GM23248 (cell line): ENCODE results near the gene SLC22A9. TPM values are rescaled to one million over a fixed set of nuclear protein-coding genes. Genes with fewer than 3 reads are reported as not detected.

Experiments used
- DNase-seq: peaks from one replicate; pipeline ENCODE4 v3.0.0-alpha.2; 2015
- H2AFZ ChIP-seq: fragments of 200-600 bp; sonication (generic); 2 replicates; pipeline ENCODE4 v1.6.1; 2016; ENCODE audit warnings: antibody characterized with exemption
- H3F3A ChIP-seq: fragments of 200-600 bp; sonication (generic); 2 replicates; pipeline ENCODE4 v1.6.1; 2016; ENCODE audit warnings: mild to moderate bottlenecking, antibody characterized with exemption, mixed run types; ENCODE audit not compliant: insufficient read depth
- H3K27ac ChIP-seq: fragments of 200-600 bp; sonication (generic); 2 replicates; pipeline ENCODE4 v1.5.1; 2016; ENCODE audit warnings: mild to moderate bottlenecking
- H3K27me3 ChIP-seq: fragments of 200-600 bp; sonication (generic); replicated peaks from 2 replicates; pipeline ENCODE4 v1.6.1; 2016; ENCODE audit warnings: mild to moderate bottlenecking; ENCODE audit not compliant: insufficient read depth
- H3K36me3 ChIP-seq: fragments of 200-600 bp; sonication (generic); 2 replicates; pipeline ENCODE4 v1.6.1; 2016; ENCODE audit warnings: low read depth, mild to moderate bottlenecking
- H3K4me1 ChIP-seq: fragments of 200-600 bp; sonication (generic); 2 replicates; pipeline ENCODE4 v1.6.1; 2016; ENCODE audit warnings: mild to moderate bottlenecking; ENCODE audit not compliant: insufficient read depth
- H3K4me2 ChIP-seq: fragments of 200-600 bp; sonication (generic); one replicate; pipeline ENCODE4 v1.6.1; 2016; ENCODE audit warnings: mild to moderate bottlenecking; ENCODE audit not compliant: unreplicated experiment
- H3K4me3 ChIP-seq: fragments of 200-600 bp; sonication (generic); 2 replicates; pipeline ENCODE4 v1.5.1; 2016; ENCODE audit warnings: mild to moderate bottlenecking
- H3K79me2 ChIP-seq: fragments of 200-600 bp; sonication (generic); 2 replicates; pipeline ENCODE4 v1.6.1; 2016; ENCODE audit warnings: mild to moderate bottlenecking; ENCODE audit not compliant: insufficient read depth
- H3K9ac ChIP-seq: fragments of 200-600 bp; sonication (generic); 2 replicates; pipeline ENCODE4 v1.6.1; 2016; ENCODE audit warnings: mild to moderate bottlenecking
- H3K9me2 ChIP-seq: fragments of 200-600 bp; sonication (generic); 2 replicates; pipeline ENCODE4 v1.6.1; 2016; ENCODE audit warnings: mixed run types, mild to moderate bottlenecking, moderate library complexity; ENCODE audit not compliant: insufficient read depth
- H3K9me3 ChIP-seq: fragments of 200-600 bp; sonication (generic); one replicate; pipeline ENCODE4 v1.6.1; 2017; ENCODE audit warnings: low read depth
- H4K20me1 ChIP-seq: fragments of 200-600 bp; sonication (generic); 2 replicates; pipeline ENCODE4 v1.6.0; 2016; ENCODE audit not compliant: insufficient read depth
- EZH2 ChIP-seq: fragments of 200-600 bp; sonication (generic); IDR thresholded peaks from 2 replicates; pipeline ENCODE4 v1.6.1; 2018; ENCODE audit warnings: antibody characterized with exemption, mild to moderate bottlenecking; ENCODE audit not compliant: insufficient read depth, poor library complexity, severe bottlenecking
- EZH2phosphoT487 ChIP-seq: fragments of 200-600 bp; sonication (generic); IDR thresholded peaks from 2 replicates; pipeline ENCODE4 v1.6.1; 2018; ENCODE audit warnings: antibody characterized with exemption, moderate library complexity, mild to moderate bottlenecking, low read depth; ENCODE audit not compliant: insufficient read depth
- WGBS, 2 experiments: methylation state at CpG; one replicate each; pipeline ENCODE4 v1.1.6; 2015 to 2017; ENCODE audit warnings: low lambda C conversion rate in 2 of 2, low coverage in 1 of 2; ENCODE audit errors: missing lambda C conversion rate in 2 of 2; 5-methylcytosine and 5-hydroxymethylcytosine counted together
- in situ Hi-C: fragments of 300-500 bp; cut with MboI; formaldehyde crosslinking; loops from 2 replicates; pipeline ENCODE4 v1.15.0; 2020
- polyA plus RNA-seq: library from polyadenylated mRNA; unstranded; fragments of >200 nt; fragmentation: Nextera tagmentation; extraction: Ambion mirVana; gene quantifications from 2 replicates; pipeline ENCODE4 v1.2.1, GENCODE V29; 2016
- total RNA-seq: library from RNA; depleted of rRNA; stranded (reverse); fragments of >200 nt; shearing (Covaris generic); gene quantifications from 2 replicates; pipeline ENCODE4 v1.2.3, GENCODE V29; 2014

The SLC22A9 gene
- total and polyA plus RNA-seq, 2 experiments from 2014 or later, result not detected

DNA sequence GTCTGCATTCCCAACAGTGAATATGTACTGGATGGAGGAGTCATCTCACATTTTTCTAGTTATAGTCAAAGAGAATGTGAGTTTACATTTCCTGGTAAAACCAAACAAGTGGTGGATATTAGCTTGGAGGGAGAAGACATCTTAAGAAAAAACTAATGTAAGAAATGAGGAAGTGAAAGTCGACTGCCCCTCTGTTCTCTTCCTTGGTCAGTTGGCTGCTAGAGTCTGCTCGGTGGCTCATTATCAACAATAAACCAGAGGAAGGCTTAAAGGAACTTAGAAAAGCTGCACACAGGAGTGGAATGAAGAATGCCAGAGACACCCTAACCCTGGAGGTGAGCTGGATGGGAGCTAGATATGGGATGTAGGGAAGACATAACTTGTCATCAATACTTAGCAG lies 5.8 kb downstream of the SLC22A9 start:
- Histone ChIP-seq H3K9me2 (no peaks in the 10 kb centered on the region), H3K9ac (no peak overlapping the region), H3K4me1 (no peaks in the 10 kb centered on the region), H3F3A (no peaks in the 10 kb centered on the region), H3K36me3 (no peaks in the 10 kb centered on the region), H3K9me3 (no peaks in the 10 kb centered on the region), H3K4me2 (no peak overlapping the region), H2AFZ (no peak overlapping the region), H3K4me3 (no peak overlapping the region), H3K27me3 (no peaks in the 10 kb centered on the region), H3K27ac (no peak overlapping the region), H3K79me2 (no peaks in the 10 kb centered on the region), H4K20me1 (no peaks in the 10 kb centered on the region)
- in situ Hi-C loops, result no loop called here
- 15 to 29% methylated on average over 2 of the region's 2 CpGs for WGBS, 2 experiments
- TF ChIP-seq EZH2, result no peak
- no peak for TF ChIP-seq EZH2phosphoT487
- no peak for DNase-seq

DNA sequence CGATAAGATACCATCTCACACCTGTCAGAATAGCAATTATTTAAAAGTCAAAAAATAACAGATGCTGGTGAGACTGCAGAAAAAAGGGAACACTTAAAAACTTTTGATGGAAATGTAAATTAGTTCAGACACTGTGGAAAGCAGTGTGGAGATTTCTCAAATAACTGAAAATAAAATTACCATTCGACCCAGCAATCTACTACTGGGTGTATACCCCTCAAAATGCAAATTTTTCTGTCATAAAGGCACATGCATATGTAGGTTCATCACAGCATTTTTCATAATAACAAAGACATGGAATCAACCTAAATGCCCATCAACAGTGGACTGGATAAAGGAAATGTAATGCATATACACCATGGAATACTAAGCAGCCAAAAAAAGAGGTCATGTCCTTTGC lies 10.5 kb downstream of the SLC22A9 start:
- Histone ChIP-seq H3K36me3 (no peaks in the 10 kb centered on the region), H3K9ac (no peak overlapping the region), H3K9me2 (no peaks in the 10 kb centered on the region), H3K4me3 (no peak overlapping the region), H4K20me1 (no peaks in the 10 kb centered on the region), H3K79me2 (no peaks in the 10 kb centered on the region), H3K27ac (no peak overlapping the region), H3K9me3 (no peaks in the 10 kb centered on the region), H3K4me1 (no peaks in the 10 kb centered on the region), H2AFZ (no peak overlapping the region), H3K27me3 (no peaks in the 10 kb centered on the region), H3F3A (no peaks in the 10 kb centered on the region), H3K4me2 (no peak overlapping the region)
- in situ Hi-C loops, result no loop called here
- WGBS, 2 experiments, result 7 to 13% methylated on average over 2 of the region's 2 CpGs
- no peak for TF ChIP-seq EZH2
- TF ChIP-seq EZH2phosphoT487, result no peak
- no peak for DNase-seq

DNA sequence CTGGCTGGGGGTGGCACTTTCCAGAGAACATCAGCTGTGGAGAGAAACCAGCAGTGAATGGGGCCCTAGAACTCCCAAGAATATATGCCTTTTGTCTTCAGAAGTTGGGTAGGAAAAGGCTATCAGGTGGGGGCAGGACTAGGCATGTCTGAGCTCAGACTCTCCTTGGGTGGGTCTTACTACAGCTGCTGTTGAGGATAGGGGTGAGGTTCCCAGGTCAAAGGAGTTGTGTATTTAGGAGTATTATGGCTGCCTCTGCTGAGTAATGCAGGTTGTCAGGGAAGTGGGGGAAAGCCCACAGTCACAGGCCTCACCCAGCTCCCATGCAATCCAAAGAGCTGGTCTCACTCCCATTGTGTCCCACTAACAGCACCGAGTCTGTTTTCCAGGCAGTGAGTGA lies 26.1 kb downstream of the SLC22A9 start:
- Histone ChIP-seq H3K27ac (no peak overlapping the region), H3K4me3 (no peak overlapping the region), H3K27me3 (no peaks in the 10 kb centered on the region), H2AFZ (no peak overlapping the region), H3F3A (no peaks in the 10 kb centered on the region), H3K4me1 (no peaks in the 10 kb centered on the region), H3K4me2 (no peak overlapping the region), H3K9me3 (no peaks in the 10 kb centered on the region), H3K79me2 (no peaks in the 10 kb centered on the region), H4K20me1 (no peaks in the 10 kb centered on the region), H3K9ac (no peak overlapping the region), H3K36me3 (no peaks in the 10 kb centered on the region), H3K9me2 (no peaks in the 10 kb centered on the region)
- in situ Hi-C loops, result no loop called here
- 25% methylated on average over 1 of the region's 1 CpG for WGBS, 2 experiments
- no peak for DNase-seq
- TF ChIP-seq EZH2phosphoT487, result no peak
- no peak for TF ChIP-seq EZH2

DNA sequence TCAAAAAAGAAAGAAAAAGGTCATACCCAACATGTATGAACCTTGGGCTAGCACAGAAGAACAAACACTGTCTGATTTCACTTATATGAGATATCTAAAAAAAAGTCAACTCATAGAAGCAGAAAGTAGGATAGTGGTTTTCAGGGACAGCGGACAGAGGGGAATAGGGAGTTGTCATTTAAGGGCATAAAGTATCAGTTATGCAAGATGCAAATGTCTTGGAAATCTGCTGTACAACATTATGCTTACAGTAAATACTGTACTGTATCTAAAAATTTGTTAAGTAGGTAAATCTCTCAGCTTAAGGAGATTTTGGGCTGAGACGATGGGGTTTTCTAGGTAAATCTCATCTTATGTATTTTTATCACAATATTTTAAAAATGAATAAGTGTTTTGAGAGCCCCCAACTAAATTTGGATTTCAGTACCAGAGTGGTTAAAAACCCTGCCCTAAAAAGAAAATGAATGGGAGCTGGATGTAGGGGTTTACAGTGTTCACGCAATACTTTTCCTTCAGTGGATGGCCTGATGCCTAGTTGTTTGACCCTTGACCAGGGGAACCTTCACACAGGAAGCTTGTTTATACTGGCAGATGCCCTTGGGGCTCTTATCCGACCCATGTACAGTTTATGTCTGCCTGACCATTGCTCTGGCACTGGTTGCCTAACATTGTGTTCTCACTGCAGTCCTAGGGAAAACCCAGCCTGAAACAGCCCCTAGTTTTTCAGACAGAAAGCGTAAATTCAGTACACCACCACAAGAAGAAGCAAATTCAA lies 34.8 kb downstream of the SLC22A9 start:
- H3K9ac ChIP-seq, result no peak overlapping the region
- H2AFZ ChIP-seq, result no peak overlapping the region
- no peaks in the 10 kb centered on the region for H3K79me2 ChIP-seq
- WGBS, 2 experiments, result 56 to 57% methylated on average over 5 of the region's 5 CpGs
- DNase-seq, result no peak
- no peaks in the 10 kb centered on the region for H3K36me3 ChIP-seq
- in situ Hi-C loops, result no loop called here
- no peak overlapping the region for H3K27ac ChIP-seq
- TF ChIP-seq EZH2phosphoT487 (no peak), EZH2 (no peak)
- no peak overlapping the region for H3K4me2 ChIP-seq
- H3K9me3 ChIP-seq, result no peaks in the 10 kb centered on the region
- H4K20me1 ChIP-seq, result no peaks in the 10 kb centered on the region
- no peaks in the 10 kb centered on the region for H3K9me2 ChIP-seq
- no peaks in the 10 kb centered on the region for H3F3A ChIP-seq
- H3K4me1 ChIP-seq, result no peaks in the 10 kb centered on the region
- no peaks in the 10 kb centered on the region; the same call in 1 of the 2 replicates for H3K27me3 ChIP-seq
- H3K4me3 ChIP-seq, result no peak overlapping the region
